ENCODE measurements around the gene POU6F1.
A peak's percentile ranks its signal among the peaks of the same experiment; 100 is the strongest.

The POU6F1 gene

DNA sequence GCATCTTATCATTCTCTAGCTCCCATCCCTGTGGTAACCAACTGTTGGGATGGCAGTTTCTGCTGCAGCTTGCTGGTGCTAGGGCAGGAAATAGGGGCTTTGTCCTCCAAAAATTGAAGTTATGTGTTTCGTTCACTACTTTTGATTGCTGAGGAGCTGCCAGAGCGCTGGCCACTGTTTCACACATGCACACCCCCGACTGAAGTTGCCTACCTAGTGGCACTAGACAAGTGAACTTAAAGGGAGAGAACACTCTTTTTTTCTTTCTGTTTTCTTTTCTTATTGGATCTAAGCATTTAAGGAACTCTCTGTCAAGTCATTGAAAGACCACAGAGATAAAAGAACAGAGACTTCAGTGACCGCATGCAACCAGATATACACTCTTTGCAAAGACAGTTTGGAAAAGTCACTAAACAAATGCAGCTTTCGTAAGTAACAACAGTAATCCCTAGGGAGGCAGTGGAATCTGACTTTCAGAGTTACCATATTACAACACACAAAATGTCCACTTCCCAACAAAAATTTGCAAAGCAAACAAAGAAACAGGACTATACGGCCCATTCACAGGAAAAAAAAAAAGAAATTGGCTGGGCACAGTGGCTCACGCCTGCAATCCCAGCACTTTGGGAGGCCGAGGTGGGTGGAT is 56.9 kb downstream of the POU6F1 start:
- Histone ChIP-seq H3K36me3 (ENCODE audit: control insufficient read depth in 2 of 2, insufficient read depth in 1 of 2, low read length in 2 of 2) (no peaks in the 10 kb centered on the region; a peak in 1 of 3 replicates), H3K9me3 (ENCODE audit: control insufficient read depth, insufficient read depth, low read depth, low read length) (no peaks in the 10 kb centered on the region), H3K4me3 (ENCODE audit: low read depth, low read length) (no peak overlapping the region), H3K27ac (ENCODE audit: extremely low read depth, low read depth, low read length) (no peak overlapping the region), H3K4me1 (ENCODE audit: control insufficient read depth, insufficient read depth, low read length) (no peaks in the 10 kb centered on the region)
- TF ChIP-seq TCF7L2 (IDR thresholded peaks at IDR 0.05; ENCODE audit: borderline replicate concordance, low read depth, low read length): no peak
- TF ChIP-seq ZNF677 (tag by site-specific recombination; IDR thresholded peaks at IDR 0.05): no peak
- no peak for TF ChIP-seq ZBTB21 (tag by site-specific recombination; IDR thresholded peaks at IDR 0.05)
- no peak for TF ChIP-seq ZNF626 (tag by site-specific recombination; IDR thresholded peaks at IDR 0.05)
- no peak for TF ChIP-seq ZNF391 (tag by site-specific recombination; IDR thresholded peaks at IDR 0.05; ENCODE audit: borderline replicate concordance, low read depth)
- TF ChIP-seq ZNF560 (tag by site-specific recombination; IDR thresholded peaks at IDR 0.05; ENCODE audit: borderline replicate concordance): no peak
- TF ChIP-seq, protein P1, sequence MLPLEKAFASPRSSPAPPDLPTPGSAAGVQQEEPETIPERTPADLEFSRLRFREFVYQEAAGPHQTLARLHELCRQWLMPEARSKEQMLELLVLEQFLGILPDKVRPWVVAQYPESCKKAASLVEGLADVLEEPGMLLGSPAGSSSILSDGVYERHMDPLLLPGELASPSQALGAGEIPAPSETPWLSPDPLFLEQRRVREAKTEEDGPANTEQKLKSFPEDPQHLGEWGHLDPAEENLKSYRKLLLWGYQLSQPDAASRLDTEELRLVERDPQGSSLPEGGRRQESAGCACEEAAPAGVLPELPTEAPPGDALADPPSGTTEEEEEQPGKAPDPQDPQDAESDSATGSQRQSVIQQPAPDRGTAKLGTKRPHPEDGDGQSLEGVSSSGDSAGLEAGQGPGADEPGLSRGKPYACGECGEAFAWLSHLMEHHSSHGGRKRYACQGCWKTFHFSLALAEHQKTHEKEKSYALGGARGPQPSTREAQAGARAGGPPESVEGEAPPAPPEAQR (tag by site-specific recombination; IDR thresholded peaks at IDR 0.05): no peak
- TF ChIP-seq, protein P2, sequence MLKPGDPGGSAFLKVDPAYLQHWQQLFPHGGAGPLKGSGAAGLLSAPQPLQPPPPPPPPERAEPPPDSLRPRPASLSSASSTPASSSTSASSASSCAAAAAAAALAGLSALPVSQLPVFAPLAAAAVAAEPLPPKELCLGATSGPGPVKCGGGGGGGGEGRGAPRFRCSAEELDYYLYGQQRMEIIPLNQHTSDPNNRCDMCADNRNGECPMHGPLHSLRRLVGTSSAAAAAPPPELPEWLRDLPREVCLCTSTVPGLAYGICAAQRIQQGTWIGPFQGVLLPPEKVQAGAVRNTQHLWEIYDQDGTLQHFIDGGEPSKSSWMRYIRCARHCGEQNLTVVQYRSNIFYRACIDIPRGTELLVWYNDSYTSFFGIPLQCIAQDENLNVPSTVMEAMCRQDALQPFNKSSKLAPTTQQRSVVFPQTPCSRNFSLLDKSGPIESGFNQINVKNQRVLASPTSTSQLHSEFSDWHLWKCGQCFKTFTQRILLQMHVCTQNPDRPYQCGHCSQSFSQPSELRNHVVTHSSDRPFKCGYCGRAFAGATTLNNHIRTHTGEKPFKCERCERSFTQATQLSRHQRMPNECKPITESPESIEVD (tag by site-specific recombination; IDR thresholded peaks at IDR 0.05): no peak
- TF ChIP-seq FEZF1 (tag by site-specific recombination; IDR thresholded peaks at IDR 0.05): no peak
- TF ChIP-seq ZNF654 (tag by site-specific recombination; IDR thresholded peaks at IDR 0.05; ENCODE audit: low read depth): no peak
- no peak for TF ChIP-seq ZNF670 (tag by site-specific recombination; IDR thresholded peaks at IDR 0.05; ENCODE audit: low read depth)
- POLR2A ChIA-PET: no interaction called here
- CTCF ChIA-PET: no interaction called here

DNA sequence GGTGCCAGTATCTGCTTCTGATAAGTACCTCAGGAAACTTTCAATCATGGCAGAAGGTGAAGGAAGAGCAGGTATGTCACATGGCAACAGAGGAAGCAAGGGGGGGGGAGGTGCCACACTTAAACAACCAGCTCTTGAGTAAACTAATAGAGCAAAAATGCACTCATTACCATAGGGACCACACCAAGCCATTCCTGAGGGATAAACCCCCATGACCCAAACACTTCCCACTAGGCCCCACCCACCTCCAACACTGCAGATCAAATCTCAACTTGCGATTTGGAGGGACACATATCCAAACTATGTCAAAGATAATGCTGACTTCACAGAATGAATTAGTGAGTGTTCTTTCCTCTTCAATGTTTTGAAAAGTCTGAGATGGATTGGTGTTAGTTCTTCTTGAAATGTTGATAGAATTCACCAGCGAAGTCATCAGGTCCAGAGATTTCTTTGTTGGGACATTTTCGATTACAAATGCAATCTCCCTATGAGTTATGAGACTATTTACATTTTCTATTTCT is 61.6 kb downstream of the POU6F1 start:
- Histone ChIP-seq H3K9me3 (ENCODE audit: control insufficient read depth, insufficient read depth, low read depth, low read length) (no peaks in the 10 kb centered on the region), H3K27ac (ENCODE audit: extremely low read depth, low read depth, low read length) (no peak overlapping the region), H3K36me3 (ENCODE audit: control insufficient read depth in 2 of 2, insufficient read depth in 1 of 2, low read length in 2 of 2) (no peaks in the 10 kb centered on the region; a peak in 1 of 3 replicates), H3K4me1 (ENCODE audit: control insufficient read depth, insufficient read depth, low read length) (no peaks in the 10 kb centered on the region), H3K4me3 (ENCODE audit: low read depth, low read length) (no peak overlapping the region)
- POLR2A ChIA-PET: no interaction called here
- TF ChIP-seq ZNF341 (tag by site-specific recombination; IDR thresholded peaks at IDR 0.05; ENCODE audit: low read depth) (0 out of 2 replicates have a peak, but pooled peaks have one; percentile 29), ZSCAN16 (tag by site-specific recombination; IDR thresholded peaks at IDR 0.05) (no peak)
- CTCF ChIA-PET: no interaction called here

DNA sequence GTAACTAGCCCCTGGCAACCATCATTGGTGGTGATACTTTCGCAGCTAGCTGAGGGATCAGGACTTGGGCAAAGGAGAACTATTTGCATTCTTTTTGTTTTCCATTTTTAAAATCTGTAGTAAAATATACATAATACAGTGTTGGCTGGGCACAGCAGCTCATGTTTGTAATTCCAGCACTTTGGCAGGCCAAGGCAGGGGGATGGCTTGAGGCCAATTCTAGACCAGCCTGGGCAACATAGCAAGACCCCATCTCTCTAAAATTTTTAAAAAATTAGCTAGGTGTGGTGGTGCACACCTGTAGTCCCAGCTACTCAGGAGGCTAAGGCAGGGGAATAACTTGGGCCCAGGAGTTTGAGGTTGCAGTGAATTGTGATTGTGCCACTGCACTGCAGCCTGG is 64.9 kb downstream of the POU6F1 start:
- Histone ChIP-seq H3K36me3 (ENCODE audit: control insufficient read depth in 2 of 2, insufficient read depth in 1 of 2, low read length in 2 of 2) (no peaks in the 10 kb centered on the region), H3K27ac (ENCODE audit: extremely low read depth, low read depth, low read length) (no peak overlapping the region), H3K4me1 (ENCODE audit: control insufficient read depth, insufficient read depth, low read length) (no peaks in the 10 kb centered on the region), H3K9me3 (ENCODE audit: control insufficient read depth, insufficient read depth, low read depth, low read length) (no peaks in the 10 kb centered on the region), H3K4me3 (ENCODE audit: low read depth, low read length) (no peak overlapping the region)
- CTCF ChIA-PET: interaction anchor here (0.6 kb wide), 1 partner anchor 58 kb away, joined by 3 read pairs; no protein-coding TSS in a partner anchor
- TF ChIP-seq ZNF121 (tag by site-specific recombination; IDR thresholded peaks at IDR 0.05): peak; percentile 87
- no peak for TF ChIP-seq ZNF157 (tag by site-specific recombination; IDR thresholded peaks at IDR 0.05)
- POLR2A ChIA-PET: no interaction called here

DNA sequence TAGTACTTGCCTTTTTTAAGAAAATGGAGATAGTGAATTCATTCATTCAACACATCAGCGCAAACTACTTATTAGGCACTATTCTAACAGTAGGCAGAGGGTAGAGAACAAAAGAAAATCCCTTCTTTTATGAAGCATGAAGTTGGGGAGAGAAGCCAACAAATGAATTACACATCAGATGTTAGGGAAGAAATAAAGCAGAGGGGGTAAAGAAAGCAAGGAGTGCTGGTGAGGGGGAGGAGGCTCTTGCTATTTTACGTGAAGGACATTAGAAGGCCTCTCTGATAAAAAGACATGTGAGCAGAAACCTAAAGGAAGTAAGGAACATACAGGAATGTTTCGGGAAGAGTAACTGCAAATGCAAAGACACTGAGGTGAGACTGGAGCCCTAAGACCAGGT is 67.1 kb downstream of the POU6F1 start:
- peaks cover 6% of the 10 kb centered on the region for H3K4me1 ChIP-seq (ENCODE audit: control insufficient read depth, insufficient read depth, low read length)
- ChIA-PET CTCF (no interaction called here), POLR2A (no interaction called here)
- H3K36me3 ChIP-seq (ENCODE audit: control insufficient read depth in 2 of 2, insufficient read depth in 1 of 2, low read length in 2 of 2): no peaks in the 10 kb centered on the region
- TF ChIP-seq GLIS1 (tag by site-specific recombination; IDR thresholded peaks at IDR 0.05): peak; percentile 90
- no peak for TF ChIP-seq ZNF350 (tag by site-specific recombination; IDR thresholded peaks at IDR 0.05)
- no peak for TF ChIP-seq ZNF433 (tag by site-specific recombination; IDR thresholded peaks at IDR 0.05; ENCODE audit: low read depth)
- TF ChIP-seq ZNF791 (tag by site-specific recombination; IDR thresholded peaks at IDR 0.05): no peak
- no peak overlapping the region for H3K27ac ChIP-seq (ENCODE audit: extremely low read depth, low read depth, low read length)
- H3K4me3 ChIP-seq (ENCODE audit: low read depth, low read length): no peak overlapping the region
- H3K9me3 ChIP-seq (ENCODE audit: control insufficient read depth, insufficient read depth, low read depth, low read length): no peaks in the 10 kb centered on the region

Data from HEK293 (cell line).